Measurements from ENCODE around the gene PRKCQ.
"Not testable (repeated sequence)": the region's sequence is repeated elsewhere in the genome, so short reads cannot be mapped to it uniquely, and the experiment has no call there.

Gene PRKCQ

DNA sequence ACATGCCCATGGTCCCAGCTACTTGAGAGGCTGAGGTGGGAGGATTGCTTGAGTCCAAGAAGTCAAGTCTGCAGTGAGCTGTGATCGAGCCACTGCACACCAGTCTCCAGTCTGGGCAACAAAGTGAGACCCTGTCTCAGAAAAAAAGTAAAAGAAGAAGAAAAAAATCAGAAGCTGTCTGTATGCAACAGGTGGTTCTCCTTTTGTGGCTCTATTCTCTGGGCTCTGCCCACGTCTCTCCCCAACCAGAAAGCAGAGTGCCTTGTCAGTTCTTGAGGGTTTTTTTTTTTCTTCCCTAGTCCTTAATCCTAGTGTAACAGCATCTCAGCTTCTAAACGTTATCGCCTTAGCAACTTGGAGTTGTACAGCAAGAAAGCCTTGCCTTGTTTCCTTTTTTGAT, 89.5 kb downstream of the PRKCQ start:
- no peak for DNase-seq

DNA sequence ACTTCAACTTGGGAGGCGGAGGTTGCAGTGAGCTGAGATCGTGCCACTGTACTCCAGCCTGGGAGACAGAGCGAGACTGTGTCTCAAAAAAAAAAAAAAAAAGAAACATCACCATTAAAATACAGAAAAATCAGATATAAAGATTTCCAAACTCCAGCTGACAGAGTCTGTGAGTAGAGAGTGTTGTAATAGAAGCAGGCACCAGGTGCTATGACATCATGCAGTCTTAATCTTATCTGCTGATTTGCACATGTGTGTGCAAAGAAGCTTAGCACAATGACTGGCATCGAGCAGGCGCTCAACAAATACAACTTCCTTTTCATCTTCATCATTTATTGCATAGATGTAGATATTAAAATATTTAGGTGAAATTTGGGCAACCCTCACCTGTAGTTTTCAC, 92.2 kb downstream of the PRKCQ start:
- no peak for DNase-seq

DNA sequence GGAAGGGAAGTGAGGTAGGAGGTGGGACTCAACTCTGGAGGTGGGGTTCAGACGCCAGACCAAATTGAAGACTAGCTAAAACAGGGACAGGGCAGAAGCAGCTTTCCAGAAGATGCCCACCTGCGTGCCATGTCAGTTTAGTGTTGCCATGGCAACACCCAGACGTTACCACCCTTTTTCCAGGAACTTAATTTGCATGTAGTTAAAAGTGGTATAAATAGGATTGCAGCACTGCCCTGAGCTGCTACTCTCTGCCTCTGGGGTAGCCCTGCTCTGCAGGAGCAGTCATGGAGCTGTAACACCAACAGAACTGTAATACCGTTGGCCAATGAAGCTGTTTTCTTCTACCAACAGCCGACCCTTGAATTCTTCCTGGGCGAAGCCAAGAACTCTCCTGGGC, 93.8 kb downstream of the PRKCQ start:
- DNase-seq, result no peak

DNA sequence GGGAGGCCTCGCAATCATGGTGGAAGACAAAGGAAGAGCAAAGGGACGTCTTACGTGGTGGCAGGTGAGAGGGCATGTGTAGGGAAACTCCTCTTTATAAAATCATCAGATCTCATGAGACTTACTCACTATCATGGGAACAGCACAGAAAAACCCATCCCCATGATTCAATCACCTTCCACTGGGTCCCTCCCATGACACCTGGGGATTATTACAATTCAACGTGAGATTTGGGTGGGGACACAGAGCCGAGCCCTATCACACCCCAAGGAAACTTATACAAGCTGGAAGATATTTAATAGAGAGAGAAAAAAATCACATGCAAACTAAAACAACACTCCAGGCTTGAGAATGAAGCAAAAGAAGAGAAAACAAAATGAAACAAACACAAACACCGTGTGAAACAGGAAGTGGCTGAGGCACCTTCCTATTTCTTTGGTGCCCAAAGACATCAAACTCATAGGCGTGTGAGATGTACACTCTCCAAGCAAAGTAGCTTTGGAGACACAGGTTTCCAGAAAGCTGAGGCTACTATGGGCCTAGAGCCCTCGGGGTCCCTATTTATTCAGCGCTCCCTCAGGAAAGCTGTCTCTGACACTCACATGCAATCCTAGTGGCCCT, 97.2 kb downstream of the PRKCQ start:
- DNase-seq, result no peak

DNA sequence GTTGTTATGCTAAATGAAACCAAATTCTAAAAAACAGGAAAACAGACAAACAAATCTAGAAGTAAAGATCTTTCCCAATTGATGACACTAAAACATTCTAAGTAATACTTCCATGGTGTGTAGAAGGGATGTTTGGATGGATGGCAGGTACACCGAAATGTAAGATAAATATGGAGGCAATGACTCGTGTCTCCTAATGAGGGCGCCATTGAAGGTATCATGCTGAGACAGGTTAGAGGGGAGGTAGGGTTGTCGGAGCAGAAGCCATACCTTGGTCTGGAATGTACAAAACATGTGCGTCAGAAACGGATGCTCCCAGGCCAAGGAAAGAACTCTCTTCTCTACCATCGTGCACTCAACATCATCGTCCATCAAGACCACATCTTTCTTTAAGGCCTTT, 101.4 kb downstream of the PRKCQ start:
- no peak for DNase-seq

DNA sequence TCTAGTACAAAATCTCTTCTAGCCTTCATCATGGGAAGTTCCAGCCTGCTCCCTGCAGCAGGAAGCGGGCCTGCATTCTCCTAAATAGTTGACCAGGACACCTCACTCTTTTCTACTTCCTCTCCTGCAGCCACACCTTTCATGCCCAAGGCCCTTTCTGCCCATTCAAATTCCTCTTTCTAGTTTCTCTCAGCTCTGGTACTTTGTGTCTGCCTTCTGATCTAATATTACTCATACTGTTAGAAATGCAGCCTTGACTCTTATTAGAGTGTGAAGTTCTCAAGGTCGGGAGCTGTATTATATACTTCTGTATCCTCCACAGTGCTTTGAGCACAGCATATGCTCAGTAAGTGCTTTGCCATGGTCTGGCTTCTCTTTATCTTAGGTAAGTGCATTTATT, 103.1 kb downstream of the PRKCQ start:
- no peak for DNase-seq

DNA sequence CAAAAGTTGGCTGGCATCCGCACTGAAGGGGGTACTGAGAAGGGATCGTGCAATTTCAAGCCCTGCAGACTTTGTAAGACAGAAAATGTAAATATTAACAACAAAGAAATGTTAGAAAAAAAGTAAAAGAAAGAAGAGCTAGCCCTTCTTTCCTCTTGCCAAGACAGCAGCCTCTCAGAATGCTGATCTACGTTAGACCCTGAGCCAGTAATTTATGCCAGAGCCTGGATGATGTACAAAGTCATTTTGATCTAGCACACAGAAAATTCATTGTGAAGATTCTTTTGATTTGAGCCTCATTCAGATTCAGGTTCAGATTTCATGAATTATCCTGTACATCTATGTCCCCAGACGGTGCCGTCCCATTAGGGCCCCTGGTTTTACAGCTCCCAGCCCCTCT, 105.2 kb downstream of the PRKCQ start:
- no peak for DNase-seq

DNA sequence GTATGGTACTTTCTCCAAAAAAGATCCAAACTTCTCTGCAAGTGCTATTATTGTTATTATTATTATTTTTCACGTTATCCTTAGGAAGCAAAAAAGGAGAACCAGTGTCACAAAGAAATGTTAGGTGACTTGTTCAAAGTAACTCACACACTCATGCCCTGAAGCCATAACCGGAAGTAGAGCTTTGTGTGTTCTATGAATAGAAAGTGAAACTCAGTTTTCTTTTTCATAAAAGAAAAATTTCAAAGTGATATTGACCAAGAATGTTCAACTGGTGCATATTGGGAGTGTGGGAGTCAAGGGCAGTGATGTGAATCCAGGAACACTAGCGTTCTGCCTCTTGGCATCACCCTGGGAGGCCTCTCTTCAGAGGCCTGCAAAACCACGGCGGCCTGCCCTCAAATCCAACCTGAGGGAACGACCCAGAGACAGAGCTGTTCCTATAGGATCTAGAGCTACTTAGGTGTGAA, 106.1 kb downstream of the PRKCQ start:
- no peak for DNase-seq

DNA sequence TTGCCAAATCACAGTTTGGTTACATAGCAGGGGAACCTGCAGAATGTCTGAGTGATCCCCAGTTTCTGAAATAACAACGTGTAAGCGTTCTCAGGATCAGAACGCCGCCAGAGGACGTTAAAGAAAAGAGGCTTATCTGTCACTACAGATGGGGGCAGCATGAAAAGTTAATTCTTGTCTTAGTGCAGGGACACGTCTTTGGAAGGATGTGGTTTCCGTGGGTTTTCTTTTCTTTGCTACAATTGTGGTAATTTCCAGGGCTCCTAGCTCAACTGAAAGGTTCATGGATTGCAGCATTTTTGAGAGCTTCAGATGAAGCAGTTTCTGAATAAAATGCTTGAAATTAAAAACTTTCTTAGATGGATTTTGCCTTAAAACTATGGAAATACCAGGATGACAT, 106.6 kb downstream of the PRKCQ start:
- DNase-seq, result no peak

DNA sequence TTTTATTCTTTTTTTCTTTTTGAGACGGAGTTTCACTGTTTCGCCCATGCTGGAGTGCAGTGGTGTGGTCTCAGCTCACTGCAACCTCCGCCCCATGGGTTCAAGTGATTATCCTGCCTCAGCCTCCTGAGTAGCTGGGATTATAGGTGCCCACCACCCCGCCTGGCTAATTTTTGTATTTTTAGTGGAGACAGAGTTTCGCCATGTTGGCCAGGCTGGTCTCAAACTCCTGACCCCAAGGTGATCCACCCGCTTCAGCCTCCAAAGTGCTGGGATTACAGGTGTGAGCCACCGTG, 107.4 kb downstream of the PRKCQ start:
- not testable (repeated sequence) for DNase-seq

DNA sequence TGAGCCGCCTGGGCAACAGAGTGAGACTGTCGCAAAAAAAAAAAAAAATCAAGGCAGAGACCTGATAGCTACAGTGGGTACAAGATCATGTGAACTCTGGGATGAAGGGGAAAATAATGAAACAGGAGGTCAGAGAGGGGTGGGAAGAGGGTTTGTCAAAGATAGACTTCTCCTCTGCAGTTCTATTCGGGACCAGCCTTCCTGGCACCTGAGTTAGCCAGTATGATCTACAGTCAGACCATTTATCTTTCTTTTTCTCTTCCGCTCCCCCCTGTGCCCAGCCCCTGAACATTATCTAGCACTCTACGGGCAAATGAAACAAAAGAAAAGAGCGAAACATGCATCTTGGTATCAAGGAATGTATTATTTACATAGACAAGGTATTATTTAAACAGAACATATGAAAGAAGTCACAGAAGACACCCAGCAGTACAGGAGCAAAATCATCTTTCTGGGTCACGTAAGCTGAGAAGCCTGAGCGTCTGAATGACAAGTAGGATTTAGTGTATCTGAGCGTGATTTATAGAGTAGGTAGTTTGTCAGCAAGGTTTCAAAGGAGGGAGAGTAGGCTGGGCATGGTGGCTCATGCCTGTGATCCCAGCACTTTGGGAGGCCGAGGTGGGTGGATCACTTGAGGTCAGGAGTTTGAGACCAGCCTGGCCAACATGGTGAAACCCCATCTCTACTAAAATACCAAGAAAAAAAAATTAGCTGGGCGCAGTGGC, 109.0 kb downstream of the PRKCQ start:
- DNase-seq, result no peak

DNA sequence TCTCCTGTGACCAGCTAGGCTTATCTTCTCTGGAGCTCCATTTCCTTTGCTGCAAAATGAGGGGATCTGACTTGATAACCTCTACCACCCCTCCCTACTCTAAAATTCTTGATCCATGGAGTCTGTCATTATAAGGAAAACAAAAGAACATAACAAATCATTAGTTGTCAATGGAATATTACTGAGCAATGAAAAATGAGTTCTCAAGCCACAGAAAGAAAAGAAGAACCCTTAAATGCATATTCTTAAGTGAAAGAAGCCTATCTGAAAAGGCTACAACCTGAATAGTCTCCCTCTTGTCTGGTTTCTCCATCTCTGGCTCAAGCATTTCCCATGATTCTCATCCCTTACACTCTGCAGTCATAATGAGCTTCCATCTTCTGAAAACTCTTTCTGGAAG, 110.4 kb downstream of the PRKCQ start:
- DNase-seq, result no peak

DNA sequence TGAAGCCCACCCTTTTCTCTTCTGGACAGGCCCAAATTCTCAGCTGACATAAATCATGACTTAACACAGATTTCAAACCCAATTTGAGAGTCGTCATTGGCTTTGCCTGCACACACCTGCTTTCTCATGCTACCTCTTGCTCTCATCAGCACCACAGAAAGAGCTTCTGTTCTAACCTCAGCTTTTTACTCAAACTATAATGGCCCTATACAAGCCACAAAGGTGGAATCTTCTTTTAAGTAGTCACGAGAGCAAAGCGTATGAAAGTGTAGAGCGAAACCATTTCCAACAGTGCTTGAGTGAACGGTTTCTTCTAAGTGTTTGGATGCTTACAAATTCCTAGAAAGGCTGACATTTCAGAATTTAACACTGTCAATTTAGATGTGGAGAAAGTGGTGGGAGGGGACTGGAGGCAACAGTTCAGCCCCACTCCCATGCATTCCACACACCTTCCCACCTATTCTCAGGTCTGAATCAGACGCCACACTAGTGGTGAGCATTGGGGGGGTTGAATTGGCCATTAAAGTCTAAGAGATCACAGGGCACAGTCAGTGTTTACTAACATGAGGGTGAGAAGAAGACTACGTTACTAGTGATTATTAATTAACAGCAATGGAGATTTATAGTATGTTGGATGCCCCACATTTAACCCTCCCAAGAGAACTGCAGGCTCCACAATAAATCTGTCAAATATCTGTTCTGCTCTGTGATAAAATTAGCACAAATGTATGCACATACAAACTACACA, 114.0 kb downstream of the PRKCQ start:
- DNase-seq, result no peak

DNA sequence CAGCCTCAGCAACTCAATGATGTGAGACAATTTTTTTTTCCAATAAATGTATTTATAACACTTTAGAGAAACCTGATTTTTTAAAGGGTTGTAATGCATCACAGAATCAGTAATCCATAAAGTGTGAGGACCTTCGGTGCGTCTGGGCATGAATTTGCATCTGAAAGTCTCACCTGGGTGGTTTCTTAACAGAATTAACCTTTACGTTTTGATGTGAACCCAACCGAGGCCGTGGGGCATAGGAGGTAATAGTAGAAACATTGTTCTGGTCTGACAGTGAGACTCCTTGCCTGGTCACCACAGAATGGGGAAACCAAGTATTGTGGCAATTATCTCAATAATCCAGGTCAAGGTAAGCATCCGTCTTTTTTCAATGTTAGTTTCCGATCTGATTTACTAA, 114.6 kb downstream of the PRKCQ start:
- no peak for DNase-seq

DNA sequence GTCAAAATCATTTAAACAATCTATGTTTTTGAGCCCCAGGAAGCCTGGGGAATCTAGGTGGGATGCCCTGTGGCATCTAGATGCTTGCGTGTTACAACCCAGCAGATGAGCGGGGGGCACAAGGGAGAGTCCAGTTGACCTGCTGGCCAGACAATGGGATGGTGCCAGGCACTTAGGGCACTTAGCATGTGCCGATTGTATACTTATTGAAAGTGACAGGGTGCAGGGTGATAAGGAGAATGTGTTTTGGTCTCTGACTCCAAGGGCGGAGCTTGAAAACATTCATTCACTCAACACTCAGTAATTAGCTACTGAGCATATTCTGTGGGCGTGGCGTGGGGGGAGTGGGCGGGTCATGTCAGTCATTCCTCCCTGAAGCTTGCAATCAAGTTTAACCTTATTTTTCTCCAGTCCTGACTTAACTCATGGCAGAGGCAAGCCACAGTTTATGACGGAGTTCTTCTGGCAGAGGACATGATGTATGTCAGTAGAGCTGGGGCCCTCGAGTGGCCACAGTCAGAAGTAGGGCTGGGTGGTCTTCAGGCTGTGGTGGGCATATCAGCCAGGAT, 115.1 kb downstream of the PRKCQ start:
- no peak for DNase-seq

DNA sequence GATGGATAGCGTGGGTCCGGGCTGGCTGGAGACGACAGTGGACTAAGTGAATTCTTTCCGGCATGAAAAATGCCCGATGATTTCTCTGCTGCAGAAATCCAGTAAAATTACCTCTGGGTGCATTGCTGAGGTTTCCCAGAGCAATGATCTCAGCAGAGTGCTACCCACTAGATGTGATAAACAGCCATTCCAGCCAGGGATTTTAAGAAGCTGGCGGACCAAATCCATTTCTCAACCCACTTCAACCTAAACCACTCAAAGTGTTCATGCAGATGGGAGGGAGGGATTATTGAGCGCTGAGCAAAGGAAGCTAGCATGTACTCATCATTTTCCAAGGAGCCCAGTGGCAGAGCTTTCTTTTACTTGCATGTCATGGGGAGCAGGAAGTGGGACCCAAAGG, 116.7 kb downstream of the PRKCQ start:
- no peak for DNase-seq

DNA sequence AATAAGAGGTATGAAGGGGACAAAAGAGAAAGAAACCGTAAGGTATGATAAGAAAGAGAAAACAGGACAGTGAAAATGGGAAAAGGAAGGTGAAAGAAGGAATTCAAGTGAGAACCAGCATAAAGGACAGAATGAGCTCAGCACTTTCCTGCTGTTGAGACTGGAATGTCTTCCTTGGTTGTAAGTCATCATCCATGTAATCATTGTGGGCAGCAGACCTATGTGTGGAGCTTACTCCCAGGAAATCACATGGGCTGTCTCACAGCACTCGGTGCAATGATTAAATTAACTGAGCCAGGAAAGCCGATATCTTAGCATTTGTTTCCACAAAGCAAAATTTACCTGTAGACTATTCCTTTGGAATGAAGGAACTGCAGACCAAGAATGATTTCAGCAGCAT, 118.1 kb downstream of the PRKCQ start:
- no peak for DNase-seq

DNA sequence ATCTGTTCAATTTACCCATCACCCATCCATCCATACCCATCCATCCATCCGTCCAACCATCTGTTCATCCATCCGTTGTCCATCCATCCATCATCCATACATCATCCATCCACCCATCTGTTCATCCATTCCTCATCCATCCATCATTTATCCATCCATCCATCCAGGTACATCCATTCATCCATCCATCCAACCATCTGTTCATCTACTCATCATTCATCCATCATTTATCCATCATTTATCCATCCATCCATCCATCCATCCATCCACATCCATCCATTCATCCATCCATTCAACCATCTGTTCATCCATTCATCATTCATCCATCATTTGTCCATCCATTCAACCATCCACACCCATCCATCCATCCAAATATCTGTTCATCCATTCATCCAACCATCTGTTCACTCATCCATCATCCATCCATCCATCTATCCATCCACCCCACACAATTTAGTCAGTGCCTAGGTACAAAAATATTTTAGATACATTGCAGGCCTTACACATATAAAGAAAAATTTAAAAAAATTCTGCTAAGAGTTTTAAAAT, 119.1 kb downstream of the PRKCQ start:
- DNase-seq, result no peak

DNA sequence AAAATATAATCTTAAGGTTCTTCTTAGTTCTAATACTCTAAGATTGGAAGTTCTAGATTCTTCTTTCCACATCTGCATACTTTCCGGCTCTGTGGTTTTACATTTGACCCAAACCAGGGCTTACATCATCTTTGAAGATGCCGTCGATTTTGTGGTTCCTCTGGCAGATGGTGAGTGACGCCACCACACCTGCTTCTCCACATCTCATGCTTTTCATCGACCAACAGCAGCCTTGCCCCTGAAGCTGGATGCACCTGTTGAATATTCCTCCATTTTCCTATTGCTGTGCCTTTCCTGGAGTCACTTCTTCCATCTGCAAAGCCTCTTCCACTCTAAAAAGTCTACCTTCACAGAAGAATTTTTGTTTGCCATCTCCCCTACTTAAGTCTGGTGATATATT, 121.3 kb downstream of the PRKCQ start:
- DNase-seq, result no peak

DNA sequence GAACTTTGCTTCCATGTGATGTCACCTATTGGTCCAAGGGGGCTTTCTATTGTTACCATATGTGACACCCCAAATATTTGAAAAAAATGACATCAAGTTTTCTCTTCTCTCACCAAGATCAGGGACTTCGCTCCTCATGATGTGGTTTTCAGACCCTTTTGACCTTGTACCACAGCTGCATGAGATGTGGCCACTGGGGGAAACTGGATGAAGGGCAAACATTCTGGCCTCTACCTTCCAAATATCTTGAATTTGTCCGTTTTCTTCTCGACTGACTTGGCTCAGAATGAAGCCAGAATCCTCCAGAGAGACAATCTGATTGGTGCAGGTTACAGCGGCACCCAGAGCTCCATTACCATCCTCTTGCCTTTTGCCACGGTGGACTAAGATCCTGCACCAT, 122.7 kb downstream of the PRKCQ start:
- no peak for DNase-seq

DNA sequence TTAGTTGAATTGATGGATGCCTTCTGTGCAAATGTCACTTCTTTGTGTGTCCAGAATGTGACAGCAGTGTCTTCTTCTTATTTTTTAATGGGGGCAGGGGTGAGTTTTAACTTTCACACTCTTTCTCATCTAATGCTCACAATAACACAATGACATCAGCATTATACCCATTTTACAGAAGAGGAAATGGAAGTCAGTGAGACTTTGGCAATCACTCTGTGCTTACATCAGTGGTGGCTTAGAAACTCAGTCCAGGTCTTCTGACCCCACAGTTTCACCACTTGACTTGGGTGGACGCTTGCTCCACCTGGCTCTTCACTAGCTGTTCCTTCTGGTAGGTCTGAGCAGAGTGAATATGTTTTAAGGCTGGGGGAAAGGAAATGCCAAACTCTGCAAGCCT, 124.0 kb downstream of the PRKCQ start:
- no peak for DNase-seq

DNA sequence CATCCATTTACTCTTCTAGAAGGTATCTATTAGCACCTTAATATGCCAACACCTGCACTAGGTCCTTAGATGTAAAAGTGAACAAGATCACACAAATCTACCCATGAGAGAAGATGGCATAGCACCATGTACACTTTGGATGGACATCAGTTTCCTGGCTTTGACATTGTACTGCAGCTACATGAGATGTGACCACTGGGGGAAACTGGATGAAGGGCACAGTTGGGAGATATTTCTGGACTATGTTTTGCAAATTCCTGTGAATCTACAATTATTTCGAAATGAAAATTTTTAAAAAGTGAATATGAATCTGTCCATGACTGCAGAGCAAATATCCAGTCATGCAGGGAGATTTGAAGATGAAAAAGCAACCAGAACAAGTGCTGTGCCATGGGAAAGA, 124.5 kb downstream of the PRKCQ start:
- DNase-seq, result no peak

DNA sequence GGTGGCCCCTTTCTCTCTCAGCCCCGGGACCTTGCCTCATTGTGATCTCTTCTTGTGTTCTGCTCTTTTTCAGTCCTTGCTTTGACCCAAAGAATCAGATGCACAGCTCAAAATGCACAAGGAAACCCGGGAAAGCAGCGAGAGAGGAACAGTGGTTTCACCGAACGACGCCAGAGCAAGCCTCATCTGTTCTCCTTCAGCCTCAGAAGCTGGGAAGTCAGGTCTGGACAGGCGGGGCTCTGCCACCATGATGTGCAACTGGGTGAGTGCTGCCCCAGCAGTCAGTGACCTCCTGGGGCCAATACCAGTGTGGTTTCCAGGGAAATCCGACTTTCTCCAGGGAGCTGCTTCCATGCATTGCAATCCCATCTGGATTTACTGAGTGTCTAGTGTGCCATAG, 133.4 kb downstream of the PRKCQ start:
- no peak for DNase-seq

Measured in NCI-H2029 (cell line).